BJ (cell line): Measurements from ENCODE around the gene ZSCAN12. TPM values are rescaled to one million over a fixed set of nuclear protein-coding genes. Genes with fewer than 3 reads are reported as not detected.
"Not testable (repeated sequence)": the region's sequence is repeated elsewhere in the genome, so short reads cannot be mapped to it uniquely, and the experiment has no call there.

Experiments used
- CTCF ChIA-PET: fragments of 350-600 bp; formaldehyde crosslinking; extraction: SDS; loops from one replicate; lab custom pipeline; 2021; ENCODE audit warnings: antibody characterized with exemption, inconsistent platforms; lab: Yijun Ruan, JAX
- POLR2A ChIA-PET: fragments of 300-600 bp; sonication (Branson Sonifier 250); formaldehyde crosslinking; extraction: SDS; loops from one replicate; lab custom pipeline; 2021; ENCODE audit warnings: antibody characterized with exemption; lab: Charles Lee
- DNase-seq: peaks from one replicate; pipeline ENCODE4 v3.0.0-alpha.2; 2011; ENCODE audit warnings: low read depth
- H3K27me3 ChIP-seq: 2 replicates; pipeline ENCODE4 v1.6.0; 2011; ENCODE audit warnings: low read length; ENCODE audit not compliant: control insufficient read depth, insufficient read depth
- H3K36me3 ChIP-seq: 2 replicates; pipeline ENCODE4 v1.5.1; 2011; ENCODE audit warnings: low read length; ENCODE audit not compliant: control insufficient read depth, insufficient read depth
- H3K4me3 ChIP-seq: 2 replicates; pipeline ENCODE4 v1.5.1; 2011; ENCODE audit warnings: low read depth, mild to moderate bottlenecking, control low read depth, low read length
- polyA plus RNA-seq: library from polyadenylated mRNA; depleted of rRNA; stranded (reverse); fragments of >200 nt; gene quantifications from 2 replicates; pipeline ENCODE4 v1.2.3, GENCODE V29; 2011
- TF ChIP-seq, protein P1 (sequence below): IDR thresholded peaks from 2 replicates; pipeline ENCODE4 v1.5.1; 2011; ENCODE audit warnings: low read depth, mild to moderate bottlenecking, control low read depth, inconsistent platforms, low read length, moderate library complexity; ENCODE audit not compliant: insufficient read depth

ZSCAN12 gene
- polyA plus RNA-seq, 1 experiment: 2.2 TPM

GRCh38 chr6:28371706-28372451 lies 27.7 kb downstream of the ZSCAN12 start:
- CTCF ChIA-PET: interaction anchor here (0.6 to 1.9 kb wide), 4 partner anchors 12 to 395 kb away, joined by 3 to 6 read pairs (median 3); no protein-coding TSS in a partner anchor

DNA sequence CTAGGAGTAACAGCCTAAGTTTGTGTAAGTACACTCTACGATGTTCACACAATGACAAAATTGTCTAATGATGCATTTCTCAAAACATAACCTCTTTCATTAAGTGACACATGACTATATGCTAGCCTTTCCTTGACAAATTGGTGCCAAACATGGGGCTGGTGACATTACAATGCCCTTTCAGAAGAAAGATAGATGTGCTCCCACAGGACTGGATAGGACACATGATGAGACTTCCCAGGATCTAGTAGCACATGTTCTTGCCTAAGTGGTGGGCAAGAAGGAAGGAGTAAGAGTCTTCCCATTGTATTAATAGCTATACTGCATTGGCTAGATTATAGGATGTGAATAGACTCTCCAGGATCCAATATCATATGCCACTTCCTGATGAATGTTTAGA lies 28.3 kb downstream of the ZSCAN12 start:
- no peak for DNase-seq
- TF ChIP-seq, protein P1, sequence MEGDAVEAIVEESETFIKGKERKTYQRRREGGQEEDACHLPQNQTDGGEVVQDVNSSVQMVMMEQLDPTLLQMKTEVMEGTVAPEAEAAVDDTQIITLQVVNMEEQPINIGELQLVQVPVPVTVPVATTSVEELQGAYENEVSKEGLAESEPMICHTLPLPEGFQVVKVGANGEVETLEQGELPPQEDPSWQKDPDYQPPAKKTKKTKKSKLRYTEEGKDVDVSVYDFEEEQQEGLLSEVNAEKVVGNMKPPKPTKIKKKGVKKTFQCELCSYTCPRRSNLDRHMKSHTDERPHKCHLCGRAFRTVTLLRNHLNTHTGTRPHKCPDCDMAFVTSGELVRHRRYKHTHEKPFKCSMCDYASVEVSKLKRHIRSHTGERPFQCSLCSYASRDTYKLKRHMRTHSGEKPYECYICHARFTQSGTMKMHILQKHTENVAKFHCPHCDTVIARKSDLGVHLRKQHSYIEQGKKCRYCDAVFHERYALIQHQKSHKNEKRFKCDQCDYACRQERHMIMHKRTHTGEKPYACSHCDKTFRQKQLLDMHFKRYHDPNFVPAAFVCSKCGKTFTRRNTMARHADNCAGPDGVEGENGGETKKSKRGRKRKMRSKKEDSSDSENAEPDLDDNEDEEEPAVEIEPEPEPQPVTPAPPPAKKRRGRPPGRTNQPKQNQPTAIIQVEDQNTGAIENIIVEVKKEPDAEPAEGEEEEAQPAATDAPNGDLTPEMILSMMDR: no peak
- CTCF ChIA-PET: interaction anchor here (1.1 to 1.9 kb wide), 3 partner anchors 13 to 15 kb away, joined by 3 to 6 read pairs (median 3); no protein-coding TSS in a partner anchor
- POLR2A ChIA-PET: no interaction called here
- H3K27me3 ChIP-seq: no peaks in the 10 kb centered on the region
- no peak overlapping the region for H3K4me3 ChIP-seq
- no peaks in the 10 kb centered on the region for H3K36me3 ChIP-seq

More at GRCh38 chr6:28371706-28372451, 27.7 kb downstream of the ZSCAN12 start:
- Histone ChIP-seq H3K27me3 (no peaks in the 10 kb centered on the region), H3K36me3 (no peaks in the 10 kb centered on the region), H3K4me3 (no peak overlapping the region)
- POLR2A ChIA-PET: no interaction called here
- no peak for DNase-seq
- TF ChIP-seq, protein P1: no peak

GRCh38 chr6:28370440-28370839 lies 29.1 kb downstream of the ZSCAN12 start:
- POLR2A ChIA-PET: no interaction called here
- CTCF ChIA-PET: interaction anchor here (0.8 kb wide), 1 partner anchor 14 kb away, joined by 3 read pairs; no protein-coding TSS in a partner anchor
- Histone ChIP-seq H3K36me3 (peaks cover 4% of the 10 kb centered on the region), H3K27me3 (no peaks in the 10 kb centered on the region), H3K4me3 (no peak overlapping the region)
- TF ChIP-seq, protein P1: no peak
- DNase-seq: no peak

- Histone ChIP-seq H3K4me3 (no peak overlapping the region), H3K36me3 (peaks cover 7% of the 10 kb centered on the region), H3K27me3 (no peaks in the 10 kb centered on the region)
- ChIA-PET POLR2A (no interaction called here), CTCF (no interaction called here)
- TF ChIP-seq, protein P1: no peak
- no peak for DNase-seq
Observed at GRCh38 chr6:28369463-28369862, 30.1 kb downstream of the ZSCAN12 start.

- POLR2A ChIA-PET: no interaction called here
- CTCF ChIA-PET: no interaction called here
Observed at GRCh38 chr6:28368522-28368921, 31.0 kb downstream of the ZSCAN12 start.

DNA sequence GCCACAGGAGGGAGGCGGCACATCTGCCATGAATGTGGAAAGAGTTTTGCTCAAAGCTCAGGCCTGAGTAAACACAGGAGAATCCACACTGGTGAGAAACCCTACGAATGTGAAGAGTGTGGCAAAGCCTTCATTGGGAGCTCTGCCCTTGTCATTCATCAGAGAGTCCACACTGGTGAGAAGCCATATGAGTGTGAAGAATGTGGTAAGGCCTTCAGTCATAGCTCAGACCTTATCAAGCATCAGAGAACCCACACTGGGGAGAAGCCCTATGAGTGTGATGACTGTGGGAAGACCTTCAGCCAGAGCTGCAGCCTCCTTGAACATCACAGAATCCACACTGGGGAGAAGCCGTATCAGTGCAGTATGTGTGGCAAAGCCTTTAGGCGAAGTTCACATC lies 34.0 kb downstream of the ZSCAN12 start:
- DNase-seq, H3K27me3 ChIP-seq, H3K4me3 ChIP-seq, POLR2A ChIA-PET: not testable (repeated sequence)
- H3K36me3 ChIP-seq: peaks cover 10% of the 10 kb centered on the region
- CTCF ChIA-PET: interaction anchor here (1.8 to 2.9 kb wide), 2 partner anchors 10 to 16 kb away, joined by 3 to 14 read pairs; no protein-coding TSS in a partner anchor

More at GRCh38 chr6:28368522-28368921, 31.0 kb downstream of the ZSCAN12 start:
- H3K36me3 ChIP-seq: peaks cover 7% of the 10 kb centered on the region
- no peaks in the 10 kb centered on the region for H3K27me3 ChIP-seq
- no peak overlapping the region for H3K4me3 ChIP-seq
- DNase-seq: no peak
- TF ChIP-seq, protein P1: no peak
